ENCODE results near the gene TSPAN14.

The TSPAN14 gene

GRCh38 chr10:80554050-80554449 lies 99.9 kb downstream of the TSPAN14 start:
- H3K36me3 ChIP-seq (ENCODE audit: insufficient read depth, low read length) = no peaks in the 10 kb centered on the region
- H3K79me2 ChIP-seq (ENCODE audit: insufficient read depth, low read length) = no peaks in the 10 kb centered on the region
- no peaks in the 10 kb centered on the region for H3K9me2 ChIP-seq (ENCODE audit: low read depth, low read length)
- H3K9ac ChIP-seq (ENCODE audit: low read length) = no peak overlapping the region
- H3F3A ChIP-seq (ENCODE audit: insufficient read depth, low read length) = no peaks in the 10 kb centered on the region
- H3K4me1 ChIP-seq (ENCODE audit: insufficient read depth, low read length, severe bottlenecking) = no peaks in the 10 kb centered on the region
- H3K27ac ChIP-seq (ENCODE audit: low read depth, low read length, poor library complexity, severe bottlenecking) = no peak overlapping the region
- no peak overlapping the region for H3K4me2 ChIP-seq (ENCODE audit: low read length)
- no peak overlapping the region for H2AFZ ChIP-seq (ENCODE audit: low read length)
- TF ChIP-seq CTCF (IDR thresholded peaks at IDR 0.05; ENCODE audit: low read length) = no peak
- no peak for TF ChIP-seq EZH2 (IDR thresholded peaks at IDR 0.05; ENCODE audit: borderline replicate concordance, low read length)
- H4K20me1 ChIP-seq (ENCODE audit: insufficient read depth, low read length) = no peaks in the 10 kb centered on the region
- no peaks in the 10 kb centered on the region for H3K27me3 ChIP-seq (ENCODE audit: insufficient read depth, low read length)
- H3K9me3 ChIP-seq (ENCODE audit: low read length) = no peaks in the 10 kb centered on the region
- H3K4me3 ChIP-seq (ENCODE audit: low read depth, low read length, poor library complexity, severe bottlenecking) = no peak overlapping the region

DNA sequence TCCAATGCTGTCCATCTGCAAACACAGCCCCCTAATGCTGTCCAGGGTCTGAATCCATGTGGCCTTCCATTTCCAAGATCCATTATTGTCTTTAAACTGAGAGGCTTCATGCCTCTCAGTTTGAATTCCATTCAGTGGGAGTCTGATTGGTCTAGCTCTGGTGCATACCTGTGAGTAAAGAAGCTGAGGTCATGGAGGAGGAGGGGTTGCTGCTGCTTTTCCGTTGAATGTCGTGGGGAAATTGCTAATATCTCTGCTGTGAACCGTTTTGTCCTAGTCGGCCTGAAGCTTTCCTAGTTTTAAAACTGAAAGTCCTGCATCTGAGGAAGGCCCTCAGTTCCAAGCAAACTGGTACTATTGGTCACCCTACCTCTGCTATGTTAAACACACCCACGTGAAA lies 101.3 kb downstream of the TSPAN14 start:
- Histone ChIP-seq H3K9me2 (ENCODE audit: low read depth, low read length) (no peaks in the 10 kb centered on the region), H3K36me3 (ENCODE audit: insufficient read depth, low read length) (no peaks in the 10 kb centered on the region), H3K4me3 (ENCODE audit: low read depth, low read length, poor library complexity, severe bottlenecking) (no peak overlapping the region), H2AFZ (ENCODE audit: low read length) (no peak overlapping the region), H3K4me1 (ENCODE audit: insufficient read depth, low read length, severe bottlenecking) (no peaks in the 10 kb centered on the region), H4K20me1 (ENCODE audit: insufficient read depth, low read length) (no peaks in the 10 kb centered on the region), H3K79me2 (ENCODE audit: insufficient read depth, low read length) (no peaks in the 10 kb centered on the region), H3K27me3 (ENCODE audit: insufficient read depth, low read length) (no peaks in the 10 kb centered on the region), H3F3A (ENCODE audit: insufficient read depth, low read length) (no peaks in the 10 kb centered on the region), H3K4me2 (ENCODE audit: low read length) (no peak overlapping the region), H3K27ac (ENCODE audit: low read depth, low read length, poor library complexity, severe bottlenecking) (no peak overlapping the region), H3K9ac (ENCODE audit: low read length) (no peak overlapping the region), H3K9me3 (ENCODE audit: low read length) (no peaks in the 10 kb centered on the region)
- TF ChIP-seq CTCF (IDR thresholded peaks at IDR 0.05; ENCODE audit: low read length) (no peak), EZH2 (IDR thresholded peaks at IDR 0.05; ENCODE audit: borderline replicate concordance, low read length) (no peak)

DNA sequence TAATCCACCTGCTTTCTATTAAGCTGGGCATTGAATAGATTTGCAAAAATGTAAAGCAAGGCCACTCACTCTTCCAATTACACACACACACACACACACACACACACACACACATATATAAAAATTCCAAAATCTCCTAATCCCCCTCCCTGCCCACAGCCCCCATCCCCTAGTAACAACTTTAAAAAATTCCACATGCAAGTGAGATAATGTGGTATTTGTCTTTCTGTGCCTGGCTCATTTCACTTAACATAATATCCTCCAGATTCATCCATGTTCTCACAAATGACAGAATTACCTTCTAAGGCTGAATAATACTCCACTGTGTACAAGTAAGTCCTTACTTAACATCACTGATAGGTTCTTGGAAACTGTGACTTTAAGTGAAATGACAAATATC lies 107.8 kb downstream of the TSPAN14 start:
- H3K36me3 ChIP-seq (ENCODE audit: insufficient read depth, low read length) = no peaks in the 10 kb centered on the region
- H3K4me3 ChIP-seq (ENCODE audit: low read depth, low read length, poor library complexity, severe bottlenecking) = no peak overlapping the region
- no peaks in the 10 kb centered on the region for H3K27me3 ChIP-seq (ENCODE audit: insufficient read depth, low read length)
- H3K9ac ChIP-seq (ENCODE audit: low read length) = no peak overlapping the region
- H3K9me3 ChIP-seq (ENCODE audit: low read length) = no peaks in the 10 kb centered on the region
- H4K20me1 ChIP-seq (ENCODE audit: insufficient read depth, low read length) = no peaks in the 10 kb centered on the region
- H3F3A ChIP-seq (ENCODE audit: insufficient read depth, low read length) = no peaks in the 10 kb centered on the region
- H3K4me2 ChIP-seq (ENCODE audit: low read length) = no peak overlapping the region
- no peaks in the 10 kb centered on the region for H3K4me1 ChIP-seq (ENCODE audit: insufficient read depth, low read length, severe bottlenecking)
- H3K9me2 ChIP-seq (ENCODE audit: low read depth, low read length) = no peaks in the 10 kb centered on the region
- TF ChIP-seq EZH2 (IDR thresholded peaks at IDR 0.05; ENCODE audit: borderline replicate concordance, low read length) (no peak), CTCF (IDR thresholded peaks at IDR 0.05; ENCODE audit: low read length) (no peak)
- H2AFZ ChIP-seq (ENCODE audit: low read length) = no peak overlapping the region
- no peaks in the 10 kb centered on the region for H3K79me2 ChIP-seq (ENCODE audit: insufficient read depth, low read length)
- no peak overlapping the region for H3K27ac ChIP-seq (ENCODE audit: low read depth, low read length, poor library complexity, severe bottlenecking)

Data from OCI-LY1 (cell line).